Activated CD4-positive, alpha-beta T cell treated with anti-CD3 and anti-CD28 coated beads, Interleukin-2, amount 50 U/mL, for 24 hours (primary cell): ENCODE data around the gene RAP1GAP.

Experiments
- DNase-seq, 2 donors: peaks; one replicate each; pipeline ENCODE4 v3.0.0-alpha.2; 2020; ENCODE audit warnings: low read depth in 1 of 2, low spot score in 1 of 2

RAP1GAP gene

DNA sequence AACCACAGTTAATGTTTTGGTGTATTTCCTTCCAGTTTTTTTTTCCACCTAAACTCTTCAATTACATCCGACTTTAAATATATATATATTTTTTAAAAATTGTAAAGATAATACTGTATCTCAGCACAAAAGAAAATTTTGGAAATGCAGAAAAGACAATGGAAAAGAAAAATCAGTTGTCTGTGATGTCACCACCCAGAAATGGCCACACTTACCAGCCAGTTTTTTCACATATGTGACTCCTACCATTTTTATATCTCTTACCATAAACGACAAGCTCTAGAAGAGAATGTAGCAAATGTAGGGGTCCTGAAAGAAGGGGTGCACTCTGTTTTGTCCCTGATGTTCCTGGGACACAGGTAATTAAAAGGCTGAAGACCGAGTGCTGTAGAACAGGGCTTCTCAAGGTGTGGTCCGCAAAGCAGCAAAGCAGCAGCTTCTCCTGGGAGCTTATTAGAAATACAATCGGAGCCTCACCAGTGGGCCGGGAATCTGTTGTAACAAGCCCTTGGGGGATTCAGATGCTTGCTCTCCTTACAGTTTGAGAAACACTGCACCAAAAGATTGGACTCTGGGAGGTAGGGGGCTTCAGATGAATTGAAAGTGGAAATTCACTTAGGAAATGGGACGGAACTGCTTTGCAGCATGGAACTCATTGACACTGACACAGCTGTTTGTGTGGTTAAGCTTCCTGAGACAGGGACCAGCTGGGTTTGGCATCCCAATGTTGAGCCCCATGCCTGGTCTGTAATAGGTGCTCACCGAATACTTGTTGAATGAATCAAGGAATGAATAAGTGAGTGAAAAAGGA is 115.8 kb downstream of the RAP1GAP start:
- DNase-seq, result no peak

DNA sequence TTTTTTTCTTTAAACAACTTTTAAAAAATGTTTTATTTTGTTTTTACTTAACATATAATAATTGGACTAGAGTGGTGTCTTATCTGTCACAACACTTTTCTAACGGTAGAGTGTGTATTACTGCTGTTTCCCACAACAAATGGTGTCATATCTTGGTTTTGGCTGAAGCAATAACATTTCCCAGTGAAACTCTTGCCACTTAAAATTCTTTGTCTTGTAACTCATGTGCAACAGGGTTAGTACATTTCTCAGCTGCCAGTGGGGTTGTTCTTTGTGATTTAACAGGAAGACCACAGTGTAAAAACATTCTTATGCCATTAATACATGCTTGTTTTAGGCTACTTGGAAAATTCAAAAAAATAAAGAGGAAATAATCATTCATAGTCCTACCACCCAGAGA is 116.4 kb downstream of the RAP1GAP start:
- no peak for DNase-seq

DNA sequence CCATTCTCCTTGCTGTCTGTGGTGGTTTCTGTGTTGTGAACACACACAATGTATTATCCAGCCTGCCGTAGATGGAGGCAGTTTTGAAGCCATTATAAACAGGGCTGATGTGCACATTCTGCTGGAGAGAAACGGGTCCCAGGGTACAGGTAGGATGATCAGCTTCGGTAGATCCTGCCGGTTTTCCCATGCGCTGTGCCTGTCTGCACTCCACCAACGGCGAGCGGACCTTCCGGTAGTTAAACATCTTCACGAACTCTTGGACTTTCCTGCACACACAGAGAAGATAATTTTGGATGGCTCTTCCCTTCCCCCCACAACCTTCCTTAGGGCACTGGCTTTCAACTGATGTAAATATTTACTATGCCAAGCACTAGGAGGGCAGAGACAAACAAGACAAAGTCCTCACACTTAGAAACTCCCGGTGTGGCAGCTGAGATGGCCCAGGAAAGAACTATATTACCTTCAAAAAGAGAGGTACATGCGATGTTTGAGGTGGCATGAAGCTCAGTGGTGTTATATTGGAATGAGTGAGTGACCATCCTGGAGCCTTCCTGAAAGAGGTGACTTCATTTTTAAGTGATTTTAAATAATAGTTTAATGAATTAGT is 118.2 kb downstream of the RAP1GAP start:
- no peak for DNase-seq

DNA sequence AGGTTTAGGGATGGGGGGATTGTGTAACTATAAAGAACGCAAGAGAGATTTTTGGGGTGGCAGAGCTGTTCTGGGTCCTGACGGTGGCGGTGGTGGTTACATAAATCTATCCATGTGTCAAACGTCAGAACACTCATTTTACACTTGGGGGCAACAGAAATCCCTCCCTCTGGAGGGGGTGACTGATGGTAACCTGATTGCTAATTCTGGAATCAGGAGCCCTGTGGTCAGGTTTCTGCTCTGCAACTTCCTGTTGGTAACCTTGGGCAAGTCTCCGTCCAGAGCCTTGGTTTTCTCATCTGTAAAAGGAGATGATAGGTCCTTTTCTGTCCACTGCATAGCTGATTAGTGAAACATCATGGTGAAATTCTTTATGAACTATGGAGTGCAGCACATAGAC is 119.1 kb downstream of the RAP1GAP start:
- DNase-seq, result no peak

DNA sequence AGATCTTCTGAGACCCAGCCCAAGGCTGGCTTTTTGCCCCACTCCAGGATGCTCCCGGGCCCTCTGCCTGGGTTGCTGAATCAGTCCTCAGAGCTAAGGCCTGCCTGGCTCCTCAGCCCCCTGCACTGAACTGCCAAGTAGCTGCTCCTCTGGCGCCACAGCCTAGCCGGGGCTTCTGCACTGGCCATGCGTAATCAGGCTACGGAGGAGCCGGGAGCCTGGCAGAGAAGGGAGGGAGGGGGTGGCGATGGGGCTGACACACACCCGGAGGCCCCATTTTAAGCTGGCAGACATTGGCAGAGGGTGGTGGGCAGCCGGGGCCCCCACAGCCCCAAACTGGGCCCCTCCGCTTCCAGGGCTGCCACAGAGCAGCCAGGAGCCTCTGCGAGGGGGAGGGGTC is 121.3 kb downstream of the RAP1GAP start:
- DNase-seq, result no peak
